ENCODE results near the gene HPSE. TPM values are rescaled to one million over a fixed set of nuclear protein-coding genes. Genes with fewer than 3 reads are reported as not detected.

The HPSE gene
- total RNA-seq, 1 experiment from 2014 or later: 0.53 TPM

GRCh38 chr4:83257811-83258210 lies 76.8 kb downstream of the HPSE start:
- no peak overlapping the region for H3K27ac ChIP-seq
- H3K36me3 ChIP-seq: no peaks in the 10 kb centered on the region
- H3K4me1 ChIP-seq: peaks cover 15% of the 10 kb centered on the region
- H3K9me3 ChIP-seq (replicated peaks): no peaks in the 10 kb centered on the region
- DNase-seq: no peak
- H3K27me3 ChIP-seq: no peaks in the 10 kb centered on the region
- H3K4me3 ChIP-seq: no peak overlapping the region

- Histone ChIP-seq H3K4me3 (no peak overlapping the region), H3K27ac (no peak overlapping the region), H3K36me3 (no peaks in the 10 kb centered on the region), H3K27me3 (no peaks in the 10 kb centered on the region), H3K4me1 (peaks cover 15% of the 10 kb centered on the region), H3K9me3 (replicated peaks) (no peaks in the 10 kb centered on the region)
- DNase-seq: no peak
Measured at GRCh38 chr4:83255584-83255983, 79.1 kb downstream of the HPSE start.

- peaks cover 10% of the 10 kb centered on the region for H3K4me1 ChIP-seq
Measured at GRCh38 chr4:83252782-83253405, 81.8 kb downstream of the HPSE start.

GRCh38 chr4:83251447-83251830 lies 83.2 kb downstream of the HPSE start:
- H3K4me3 ChIP-seq: no peak overlapping the region
- H3K27ac ChIP-seq: no peak overlapping the region
- DNase-seq: no peak
- H3K4me1 ChIP-seq: peaks cover under 1% of the 10 kb centered on the region; the same call in 1 of the 2 replicates
- no peaks in the 10 kb centered on the region for H3K27me3 ChIP-seq
- no peaks in the 10 kb centered on the region for H3K9me3 ChIP-seq (replicated peaks)
- no peaks in the 10 kb centered on the region for H3K36me3 ChIP-seq

More at GRCh38 chr4:83252782-83253405, 81.8 kb downstream of the HPSE start:
- H3K9me3 ChIP-seq (replicated peaks): no peaks in the 10 kb centered on the region
- H3K4me3 ChIP-seq: no peak overlapping the region
- no peaks in the 10 kb centered on the region for H3K36me3 ChIP-seq
- H3K27me3 ChIP-seq: no peaks in the 10 kb centered on the region
- no peak overlapping the region for H3K27ac ChIP-seq
- peak; percentile 83 to 90 for DNase-seq

- DNase-seq: no peak
- H3K9me3 ChIP-seq (replicated peaks): no peaks in the 10 kb centered on the region
- H3K27me3 ChIP-seq: no peaks in the 10 kb centered on the region
- H3K36me3 ChIP-seq: no peaks in the 10 kb centered on the region
- no peak overlapping the region for H3K4me3 ChIP-seq
- no peaks in the 10 kb centered on the region for H3K4me1 ChIP-seq
- no peak overlapping the region for H3K27ac ChIP-seq
Measured at GRCh38 chr4:83250687-83251446, 83.8 kb downstream of the HPSE start.

- no peak overlapping the region for H3K4me3 ChIP-seq
- no peak for DNase-seq
- no peak overlapping the region for H3K27ac ChIP-seq
- no peaks in the 10 kb centered on the region for H3K9me3 ChIP-seq (replicated peaks)
- H3K36me3 ChIP-seq: no peaks in the 10 kb centered on the region
- H3K27me3 ChIP-seq: no peaks in the 10 kb centered on the region
- H3K4me1 ChIP-seq: no peaks in the 10 kb centered on the region
Measured at GRCh38 chr4:83248486-83248885, 86.2 kb downstream of the HPSE start.

GRCh38 chr4:83247415-83248357 lies 87.0 kb downstream of the HPSE start:
- Histone ChIP-seq H3K9me3 (replicated peaks) (no peaks in the 10 kb centered on the region), H3K4me1 (no peaks in the 10 kb centered on the region), H3K4me3 (no peak overlapping the region), H3K27me3 (no peaks in the 10 kb centered on the region), H3K27ac (no peak overlapping the region), H3K36me3 (no peaks in the 10 kb centered on the region)
- no peak for DNase-seq

Other genes with a start within 250 kb of the HPSE start
- 7.8 and 9.5 TPM in 2 replicates for gene PLAC8, start 220.1 kb downstream of the HPSE start, total RNA-seq (2014; rRNA removed; shearing (Covaris generic))
- gene COQ2, start 50.0 kb downstream of the HPSE start, total RNA-seq (2014; rRNA removed; shearing (Covaris generic)): 12.6 and 15.3 TPM in 2 replicates
- gene HELQ, start 121.0 kb upstream of the HPSE start, total RNA-seq (2014; rRNA removed; shearing (Covaris generic)): 20.0 and 25.9 TPM in 2 replicates
- 60.1 and 93.5 TPM in 2 replicates for gene MRPS18C, start 121.2 kb upstream of the HPSE start, total RNA-seq (2014; rRNA removed; shearing (Covaris generic))
- gene ABRAXAS1, start 150.3 kb upstream of the HPSE start, total RNA-seq (2014; rRNA removed; shearing (Covaris generic)): 32.6 and 35.2 TPM in 2 replicates
- gene GPAT3, start 201.3 kb upstream of the HPSE start, total RNA-seq (2014; rRNA removed; shearing (Covaris generic)): 2.4 and 2.6 TPM in 2 replicates